Pancreas (tissue), 10 donors: ENCODE measurements around the gene VCP. TPM values are rescaled to one million over a fixed set of nuclear protein-coding genes. Genes with fewer than 3 reads are reported as not detected.

Experiments used
- ATAC-seq, 4 donors: fragments of 200-7000 bp; cut with Tn5 transposase; one replicate each; pipeline versions ENCODE4 v1.8.0 to v1.9.1; 2020; ENCODE audit warnings: mild to moderate bottlenecking in 4 of 4, moderate library complexity in 4 of 4
- DNase-seq, 6 donors: peaks; one replicate each; pipeline ENCODE4 v3.0.0-alpha.2; 2020
- FAIRE-seq: peaks from 2 replicates; lab custom pipeline; 2012; peaks lifted over from hg19 to GRCh38; lab: Jason Lieb, UNC
- H3K27ac ChIP-seq, 4 donors: fragments of 200-600 bp; sonication (generic); 1 replicate in 3 of 4; 2 replicates in 1 of 4; pipeline versions ENCODE4 v1.5.0 to v1.8.0; 2020
- H3K27me3 ChIP-seq, 4 donors: fragments of 200-600 bp; one replicate each; pipeline ENCODE4 v1.8.0; 2021
- H3K36me3 ChIP-seq, 3 donors: fragments of 200-600 bp; sonication (generic) in 1 of 3; one replicate each; pipeline versions ENCODE4 v1.5.0 to v1.8.0; 2020 to 2021
- H3K4me1 ChIP-seq, 3 donors: fragments of 200-600 bp; one replicate each; pipeline ENCODE4 v1.8.0; 2021
- H3K4me3 ChIP-seq, 4 donors: fragments of 200-600 bp; sonication (generic) in 2 of 4; one replicate each; pipeline versions ENCODE4 v1.5.0 to v1.8.0; 2020 to 2021
- H3K9me3 ChIP-seq, 4 donors: fragments of 200-600 bp; one replicate each; pipeline ENCODE4 v1.8.0; 2021
- WGBS, 2 donors: extraction: QIAGEN DNeasy Blood & Tissue Kit; methylation state at CpG; one replicate each; pipeline ENCODE4 v1.1.7; 2013; 5-methylcytosine and 5-hydroxymethylcytosine counted together
- intact Hi-C, 3 donors: fragments of 100-400 bp; cut with DNase I; formaldehyde crosslinking; loops; one replicate each; pipeline versions ENCODE4 v1.11.1 to v1.14.2; 2022
- polyA plus RNA-seq, 2 donors: library from polyadenylated mRNA; stranded (reverse); fragments of 200-250 nt; gene quantifications; one replicate each; pipeline ENCODE4 v1.2.3, GENCODE V29; 2013
- total RNA-seq, 6 donors: library from RNA; stranded (reverse); fragmentation: NEBNext Ultra II Directional in 4 of 6; extraction: Animal tissue kit (Norgen Biotek cat#: 25700) in 4 of 6; gene quantifications; one replicate each; pipeline versions ENCODE4 v1.2.1 to v1.2.4, GENCODE V29; 2021 to 2023
- TF ChIP-seq, protein P1 (sequence below), 4 donors: fragments of 200-600 bp; sonication (generic) in 3 of 4; IDR thresholded peaks; one replicate each; pipeline versions ENCODE4 v1.5.0 to v1.8.0; 2021; ENCODE audit warnings: antibody characterized with exemption in 4 of 4
- donor health status: healthy with polysubstance abuse.
- donor health status: DM: no; HTN: no; CAD: no; lungs with moderate emphysema.
- donor health status: DM: no; HTN: no; CAD: no.
- donor health status: control.
- donor health status: control.
- donor health status: Bipolar disorder and iron deficiency.
- donor health status: DM: yes; HTN: yes; CAD: no.
- donor health status: DM: no; HTN: no; CAD: no.
- donor health status: DM: no; HTN: no; CAD: no.
- donor health status: DM: yes; HTN: yes; CAD: no.

The VCP gene
- total and polyA plus RNA-seq, 8 donors = 32.5 to 104 (median 57.3) TPM

DNA sequence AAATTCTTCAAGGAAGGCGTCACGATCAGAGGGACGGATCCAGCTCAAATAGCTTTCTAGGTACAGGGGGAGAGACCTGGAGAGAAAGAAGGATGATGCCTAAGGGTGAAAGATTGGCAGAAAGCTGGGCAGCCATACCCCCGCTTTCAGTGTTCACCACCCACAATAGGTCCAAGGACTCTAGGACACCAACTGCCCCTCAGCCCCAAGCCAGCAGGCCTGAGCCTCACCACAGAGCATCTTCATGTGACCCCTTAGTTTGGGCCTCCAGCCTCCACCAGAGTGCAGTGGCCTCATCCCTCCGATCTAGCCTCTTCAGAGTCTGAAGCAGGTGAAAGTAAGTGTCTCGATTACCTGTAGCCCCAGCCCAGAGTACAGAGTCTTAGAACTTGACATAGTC is 1.7 kb upstream of the VCP start:
- no peak overlapping the region for H3K4me3 ChIP-seq
- ATAC-seq (no peak), DNase-seq (no peak), FAIRE-seq (no peak)
- no peaks in the 10 kb centered on the region for H3K9me3 ChIP-seq
- TF ChIP-seq, protein P1, sequence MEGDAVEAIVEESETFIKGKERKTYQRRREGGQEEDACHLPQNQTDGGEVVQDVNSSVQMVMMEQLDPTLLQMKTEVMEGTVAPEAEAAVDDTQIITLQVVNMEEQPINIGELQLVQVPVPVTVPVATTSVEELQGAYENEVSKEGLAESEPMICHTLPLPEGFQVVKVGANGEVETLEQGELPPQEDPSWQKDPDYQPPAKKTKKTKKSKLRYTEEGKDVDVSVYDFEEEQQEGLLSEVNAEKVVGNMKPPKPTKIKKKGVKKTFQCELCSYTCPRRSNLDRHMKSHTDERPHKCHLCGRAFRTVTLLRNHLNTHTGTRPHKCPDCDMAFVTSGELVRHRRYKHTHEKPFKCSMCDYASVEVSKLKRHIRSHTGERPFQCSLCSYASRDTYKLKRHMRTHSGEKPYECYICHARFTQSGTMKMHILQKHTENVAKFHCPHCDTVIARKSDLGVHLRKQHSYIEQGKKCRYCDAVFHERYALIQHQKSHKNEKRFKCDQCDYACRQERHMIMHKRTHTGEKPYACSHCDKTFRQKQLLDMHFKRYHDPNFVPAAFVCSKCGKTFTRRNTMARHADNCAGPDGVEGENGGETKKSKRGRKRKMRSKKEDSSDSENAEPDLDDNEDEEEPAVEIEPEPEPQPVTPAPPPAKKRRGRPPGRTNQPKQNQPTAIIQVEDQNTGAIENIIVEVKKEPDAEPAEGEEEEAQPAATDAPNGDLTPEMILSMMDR (IDR thresholded peaks at IDR 0.05) = no peak
- no peaks in the 10 kb centered on the region for H3K36me3 ChIP-seq
- peaks cover 10 to 22% (median 19%) of the 10 kb centered on the region in 3 donors for H3K4me1 ChIP-seq
- H3K27me3 ChIP-seq = no peaks in the 10 kb centered on the region
- H3K27ac ChIP-seq = no peak overlapping the region
- WGBS, 2 donors = 97% methylated on average over 6 of the region's 6 CpGs
- intact Hi-C loops = no loop called here

DNA sequence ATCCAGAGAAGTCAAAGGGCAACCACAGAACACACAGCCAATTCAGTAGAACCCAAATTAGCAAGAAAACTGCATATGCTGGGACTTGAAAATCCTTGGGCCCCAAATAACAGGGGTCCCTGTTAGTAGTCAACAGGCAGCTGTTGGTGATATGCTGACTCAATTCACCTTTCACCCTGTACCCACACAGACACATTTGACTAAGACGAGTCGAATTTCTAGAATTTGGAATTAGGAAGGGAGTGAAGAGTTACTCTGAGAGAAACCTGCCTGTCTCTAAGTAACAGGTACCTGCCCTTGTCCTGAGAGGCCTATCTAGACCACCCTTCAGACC is 821 bp upstream of the VCP start:
- no peak for FAIRE-seq
- ATAC-seq = no peak

DNA sequence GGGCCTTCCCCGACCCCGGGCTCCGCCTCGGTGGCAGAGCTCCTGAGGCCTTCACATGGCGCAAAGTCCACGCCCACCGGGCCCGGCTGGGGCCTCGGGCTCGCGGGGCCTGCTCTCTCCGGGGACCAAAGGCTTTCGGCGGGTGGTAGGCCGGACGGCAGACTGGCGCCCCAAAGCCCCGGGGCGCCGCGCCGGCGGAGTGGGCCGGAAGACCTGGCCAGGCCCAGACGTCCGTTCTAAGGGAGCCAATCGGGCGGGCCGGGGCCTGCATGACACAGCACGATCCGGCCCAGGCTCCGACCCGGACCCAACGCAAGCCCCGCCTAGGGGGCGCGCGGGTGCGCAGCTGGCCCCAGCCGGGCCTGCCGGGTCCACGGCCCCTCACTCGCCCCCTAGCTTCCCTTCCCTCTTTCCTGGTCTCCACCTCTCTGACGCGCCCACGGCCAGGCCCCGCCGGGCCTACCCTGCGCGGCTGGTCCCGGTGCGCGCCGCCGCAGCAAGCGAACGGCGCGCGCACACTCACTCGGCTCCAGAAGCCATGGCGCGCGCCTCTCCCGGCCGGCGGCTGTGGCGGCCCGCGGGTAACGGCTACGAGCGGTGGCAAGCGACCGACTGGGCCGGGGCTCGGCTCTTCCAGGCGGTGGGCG is 488 bp downstream of the VCP start:
- FAIRE-seq (no peak), ATAC-seq (peak; percentile 74 to 79 (median 79)), DNase-seq (peak; percentile 77 to 91 (median 84))
- TF ChIP-seq, protein P1 (IDR thresholded peaks at IDR 0.05) = peak in 1 of 4 donors; percentile 6
- intact Hi-C loops = no loop called here
- Histone ChIP-seq H3K4me1 (peaks cover 18 to 24% (median 19%) of the 10 kb centered on the region in 3 donors), H3K4me3 (peak overlapping the region; percentile 87 to 98 (median 92)), H3K36me3 (peaks cover 7 to 12% (median 7%) of the 10 kb centered on the region in 3 donors), H3K9me3 (no peaks in the 10 kb centered on the region), H3K27ac (peak overlapping the region; percentile 97 to 99 (median 99)), H3K27me3 (no peaks in the 10 kb centered on the region)
- 0% methylated on average over 66 to 79 of the region's 79 CpGs for WGBS, 2 donors

More for the DNA sequence above, 821 bp upstream of the VCP start:
- no peaks in the 10 kb centered on the region for H3K36me3 ChIP-seq
- DNase-seq = no peak
- H3K4me3 ChIP-seq = no peak overlapping the region
- peaks cover 18 to 24% (median 22%) of the 10 kb centered on the region in 3 donors for H3K4me1 ChIP-seq
- no peaks in the 10 kb centered on the region for H3K27me3 ChIP-seq
- intact Hi-C loops = no loop called here
- WGBS, 2 donors = 87 to 93% methylated on average over 2 of the region's 2 CpGs
- no peaks in the 10 kb centered on the region for H3K9me3 ChIP-seq
- TF ChIP-seq, protein P1 (IDR thresholded peaks at IDR 0.05) = no peak
- peak overlapping the region in 3 of 4 donors; percentile 23 to 99 (median 33) for H3K27ac ChIP-seq

DNA sequence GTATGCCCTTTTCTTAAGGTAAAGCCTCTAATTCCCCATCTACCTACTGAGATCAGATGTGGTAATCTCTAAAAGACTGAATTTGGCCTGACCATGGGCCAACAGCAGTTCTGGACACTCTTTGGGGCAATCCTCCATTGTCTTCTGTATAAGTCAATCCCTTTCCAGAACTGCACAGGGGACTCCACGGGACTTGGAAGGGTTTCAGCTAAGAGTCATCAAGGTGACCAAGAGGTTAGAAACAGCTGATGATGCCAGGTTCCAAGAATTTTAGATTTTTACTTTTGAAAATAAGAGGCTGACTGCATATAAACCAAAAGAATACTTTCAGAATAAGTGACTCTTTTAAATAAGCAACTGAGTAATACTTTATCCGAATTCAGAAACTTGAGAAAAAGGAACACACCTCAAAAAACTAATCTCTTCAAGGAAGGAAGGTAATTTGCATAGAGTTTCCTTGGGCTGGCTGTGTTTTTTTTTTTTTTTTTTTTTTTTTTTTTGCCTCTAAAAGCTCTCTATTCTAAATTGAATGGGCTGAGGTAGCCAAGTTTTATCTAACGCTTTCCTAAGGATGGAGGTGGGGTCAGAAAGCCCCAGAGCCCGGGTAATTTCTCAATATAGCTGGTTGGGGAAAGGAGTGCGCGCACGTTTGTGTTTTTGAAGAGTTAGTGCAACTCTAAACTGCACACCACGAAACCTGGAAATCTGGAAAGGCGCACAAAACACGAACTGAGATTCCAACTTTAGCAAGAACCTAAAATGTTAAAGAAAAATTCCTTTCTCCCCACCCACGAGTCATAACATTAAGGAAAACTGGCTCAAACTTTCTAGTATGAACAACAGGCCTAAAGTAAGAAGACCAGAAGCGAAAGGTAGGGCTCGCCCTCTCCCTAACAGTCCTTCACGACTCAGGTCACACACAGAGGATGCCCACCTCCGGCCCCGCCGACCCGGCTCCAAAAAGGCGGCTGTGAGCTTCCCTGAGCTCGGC is 1.3 kb downstream of the VCP start:
- H3K4me3 ChIP-seq = peak overlapping the region; percentile 87 to 98 (median 92)
- WGBS, 2 donors = 1% methylated on average over 20 of the region's 20 CpGs
- H3K27ac ChIP-seq = peak overlapping the region; percentile 97 to 99 (median 99)
- ATAC-seq = no peak
- H3K4me1 ChIP-seq = peaks cover 18 to 24% (median 19%) of the 10 kb centered on the region in 3 donors
- TF ChIP-seq, protein P1 (IDR thresholded peaks at IDR 0.05) = no peak
- peak in 2 of 6 donors; percentile 37 to 38 for DNase-seq
- H3K9me3 ChIP-seq = no peaks in the 10 kb centered on the region
- H3K36me3 ChIP-seq = peaks cover 7 to 20% (median 13%) of the 10 kb centered on the region in 3 donors
- FAIRE-seq = no peak
- intact Hi-C loops = no loop called here
- H3K27me3 ChIP-seq = no peaks in the 10 kb centered on the region
